ENCODE measurements around the gene DNAJB2. TPM values are rescaled to one million over a fixed set of nuclear protein-coding genes. Genes with fewer than 3 reads are reported as not detected.

DNAJB2 gene
- total and polyA plus RNA-seq, 2 experiments from 2014 or later: 19.4 to 47.4 TPM

GRCh38 chr2:219332542-219332941 lies 53.4 kb downstream of the DNAJB2 start, which contains the start of gene RESP18:
Gene RESP18, minus strand, starts transcription at chr2:219332744.
- Histone ChIP-seq H3K27ac (no peak within 1 kb of the TSS), H3K4me3 (no peak within 1 kb of the TSS), H3K79me2 (no peaks in the 10 kb centered on the region), H3K4me2 (no peak within 1 kb of the TSS), H3K9me2 (replicated peaks; ENCODE audit: insufficient read depth) (no peaks in the 10 kb centered on the region), H3K27me3 (peaks cover 61% of the 10 kb centered on the region), H4K20me1 (ENCODE audit: insufficient read depth, poor library complexity, severe bottlenecking) (no peaks in the 10 kb centered on the region), H3K9me3 (ENCODE audit: low read depth) (no peaks in the 10 kb centered on the region), H2AFZ (no peak within 1 kb of the TSS), H3K4me1 (ENCODE audit: insufficient read depth) (no peaks in the 10 kb centered on the region), H3K36me3 (replicated peaks; ENCODE audit: insufficient read depth, low read depth) (no peaks in the 10 kb centered on the region)
- no peak for DNase-seq (ENCODE audit: low spot score)
- WGBS (ENCODE audit: low lambda C conversion rate, missing lambda C conversion rate): 13% methylated on average over 22 of the region's 24 CpGs
- no peak for TF ChIP-seq EZH2phosphoT487 (IDR thresholded peaks at IDR 0.05; ENCODE audit: low read depth, severe bottlenecking, unreplicated experiment)
- TF ChIP-seq CTCF (IDR thresholded peaks at IDR 0.05; ENCODE audit: poor library complexity): no peak
- no peak for TF ChIP-seq EZH2 (IDR thresholded peaks at IDR 0.05; ENCODE audit: borderline replicate concordance)

- H3K4me1 ChIP-seq (ENCODE audit: insufficient read depth): no peaks in the 10 kb centered on the region
- H4K20me1 ChIP-seq (ENCODE audit: insufficient read depth, poor library complexity, severe bottlenecking): no peaks in the 10 kb centered on the region
- peaks cover 59% of the 10 kb centered on the region for H3K27me3 ChIP-seq
- no peaks in the 10 kb centered on the region for H3K9me3 ChIP-seq (ENCODE audit: low read depth)
- no peak overlapping the region for H3K4me3 ChIP-seq
- no peak overlapping the region for H2AFZ ChIP-seq
- DNase-seq (ENCODE audit: low spot score): no peak
- whole genome bisulfite sequencing (ENCODE audit: low lambda C conversion rate, missing lambda C conversion rate): 98% methylated on average over 2 of the region's 2 CpGs
- no peaks in the 10 kb centered on the region for H3K79me2 ChIP-seq
- no peaks in the 10 kb centered on the region for H3K9me2 ChIP-seq (replicated peaks; ENCODE audit: insufficient read depth)
- H3K27ac ChIP-seq: no peak overlapping the region
- H3K36me3 ChIP-seq (replicated peaks; ENCODE audit: insufficient read depth, low read depth): no peaks in the 10 kb centered on the region
- TF ChIP-seq EZH2phosphoT487 (IDR thresholded peaks at IDR 0.05; ENCODE audit: low read depth, severe bottlenecking, unreplicated experiment) (no peak), EZH2 (IDR thresholded peaks at IDR 0.05; ENCODE audit: borderline replicate concordance) (no peak), CTCF (IDR thresholded peaks at IDR 0.05; ENCODE audit: poor library complexity) (no peak)
- H3K4me2 ChIP-seq: no peak overlapping the region
Observed at GRCh38 chr2:219334076-219334475, 54.9 kb downstream of the DNAJB2 start.

GRCh38 chr2:219335373-219335786 lies 56.2 kb downstream of the DNAJB2 start:
- TF ChIP-seq EZH2 (IDR thresholded peaks at IDR 0.05; ENCODE audit: borderline replicate concordance) (no peak), CTCF (IDR thresholded peaks at IDR 0.05; ENCODE audit: poor library complexity) (no peak), EZH2phosphoT487 (IDR thresholded peaks at IDR 0.05; ENCODE audit: low read depth, severe bottlenecking, unreplicated experiment) (no peak)
- Histone ChIP-seq H3K4me1 (ENCODE audit: insufficient read depth) (no peaks in the 10 kb centered on the region), H3K79me2 (no peaks in the 10 kb centered on the region), H3K9me2 (replicated peaks; ENCODE audit: insufficient read depth) (no peaks in the 10 kb centered on the region), H3K9me3 (ENCODE audit: low read depth) (no peaks in the 10 kb centered on the region), H3K27ac (no peak overlapping the region), H3K4me3 (no peak overlapping the region), H3K36me3 (replicated peaks; ENCODE audit: insufficient read depth, low read depth) (no peaks in the 10 kb centered on the region), H3K27me3 (peaks cover 53% of the 10 kb centered on the region), H2AFZ (no peak overlapping the region), H4K20me1 (ENCODE audit: insufficient read depth, poor library complexity, severe bottlenecking) (no peaks in the 10 kb centered on the region), H3K4me2 (no peak overlapping the region)
- 51% methylated on average over 5 of the region's 5 CpGs for WGBS (ENCODE audit: low lambda C conversion rate, missing lambda C conversion rate)
- DNase-seq (ENCODE audit: low spot score): no peak

MicroRNA genes within 50 kb of the gene (microRNA counts, 767-probe panel; counts per million panel counts)
- not detected for microRNA hsa-miR-153

Small RNA genes within 50 kb of the gene (microRNA-seq; reads per million reads assigned to microRNA genes)
- not detected for gene MIR153-1

Small RNA genes within 50 kb of the gene (small RNA-seq; reads per million reads assigned to genes)
- not detected for gene MIR153-1

Other genes starting within 250 kb of the DNAJB2 start
- 0.03 and 0.12 TPM in 2 replicates for gene CFAP65, start 237.8 kb upstream of the DNAJB2 start, total RNA-seq
- gene CFAP65, start 237.8 kb upstream of the DNAJB2 start, polyA plus RNA-seq: 0.05 and 0.06 TPM in 2 replicates
- 23.0 and 23.1 TPM in 2 replicates for gene IHH, start 218.4 kb upstream of the DNAJB2 start, total RNA-seq
- gene IHH, start 218.4 kb upstream of the DNAJB2 start, polyA plus RNA-seq: 27.7 and 36.3 TPM in 2 replicates
- gene NHEJ1, start 118.6 kb upstream of the DNAJB2 start, total RNA-seq: 27.8 and 28.2 TPM in 2 replicates
- 18.1 and 18.2 TPM in 2 replicates for gene NHEJ1, start 118.6 kb upstream of the DNAJB2 start, polyA plus RNA-seq
- 1.4 and 1.5 TPM in 2 replicates for gene SLC23A3, start 109.3 kb upstream of the DNAJB2 start, total RNA-seq
- 0.80 and 1.1 TPM in 2 replicates for gene SLC23A3, start 109.3 kb upstream of the DNAJB2 start, polyA plus RNA-seq
- gene CNPPD1, start 102.4 kb upstream of the DNAJB2 start, total RNA-seq: 25.8 and 34.0 TPM in 2 replicates
- 49.4 and 50.8 TPM in 2 replicates for gene CNPPD1, start 102.4 kb upstream of the DNAJB2 start, polyA plus RNA-seq
- 89.1 and 93.3 TPM in 2 replicates for gene RETREG2, start 101.1 kb upstream of the DNAJB2 start, total RNA-seq
- gene RETREG2, start 101.1 kb upstream of the DNAJB2 start, polyA plus RNA-seq: 81.0 and 90.7 TPM in 2 replicates
- gene ZFAND2B, start 72.6 kb upstream of the DNAJB2 start, total RNA-seq: 38.7 and 58.1 TPM in 2 replicates
- gene ZFAND2B, start 72.6 kb upstream of the DNAJB2 start, polyA plus RNA-seq: 55.1 and 65.4 TPM in 2 replicates
- 34.7 and 37.7 TPM in 2 replicates for gene ABCB6, start 60.4 kb upstream of the DNAJB2 start, total RNA-seq
- 53.4 and 59.5 TPM in 2 replicates for gene ABCB6, start 60.4 kb upstream of the DNAJB2 start, polyA plus RNA-seq
- gene ATG9A, start 49.7 kb upstream of the DNAJB2 start, total RNA-seq: 34.6 and 35.7 TPM in 2 replicates
- gene ATG9A, start 49.7 kb upstream of the DNAJB2 start, polyA plus RNA-seq: 46.6 and 57.8 TPM in 2 replicates
- 25.2 and 37.5 TPM in 2 replicates for gene ANKZF1, start 49.6 kb upstream of the DNAJB2 start, total RNA-seq
- gene ANKZF1, start 49.6 kb upstream of the DNAJB2 start, polyA plus RNA-seq: 41.6 and 47.1 TPM in 2 replicates
- 5.9 and 9.6 TPM in 2 replicates for gene GLB1L, start 33.9 kb upstream of the DNAJB2 start, total RNA-seq
- 1.7 and 6.6 TPM in 2 replicates for gene GLB1L, start 33.9 kb upstream of the DNAJB2 start, polyA plus RNA-seq
- gene STK16, start 33.9 kb upstream of the DNAJB2 start, total RNA-seq: 35.6 and 38.8 TPM in 2 replicates
- 7.7 and 10.1 TPM in 2 replicates for gene STK16, start 33.9 kb upstream of the DNAJB2 start, polyA plus RNA-seq
- gene TUBA4B, start 26.1 kb upstream of the DNAJB2 start, total RNA-seq: 0.13 TPM in 1 of 2 replicates, not detected in the other
- not detected in 2 replicates for gene TUBA4B, start 26.1 kb upstream of the DNAJB2 start, polyA plus RNA-seq
- gene TUBA4A, start 25.4 kb upstream of the DNAJB2 start, total RNA-seq: 4.7 and 9.6 TPM in 2 replicates
- gene TUBA4A, start 25.4 kb upstream of the DNAJB2 start, polyA plus RNA-seq: 10.5 and 14.3 TPM in 2 replicates
- gene PTPRN, start 30.0 kb downstream of the DNAJB2 start, total RNA-seq: 3.5 and 4.6 TPM in 2 replicates
- 9.8 and 9.9 TPM in 2 replicates for gene PTPRN, start 30.0 kb downstream of the DNAJB2 start, polyA plus RNA-seq
- gene RESP18, start 53.4 kb downstream of the DNAJB2 start, total RNA-seq: not detected in 2 replicates
- gene RESP18, start 53.4 kb downstream of the DNAJB2 start, polyA plus RNA-seq: not detected in 2 replicates
- 53.5 and 72.0 TPM in 2 replicates for gene DNPEP, start 108.5 kb downstream of the DNAJB2 start, total RNA-seq
- gene DNPEP, start 108.5 kb downstream of the DNAJB2 start, polyA plus RNA-seq: 79.0 and 87.7 TPM in 2 replicates
- gene DES, start 139.0 kb downstream of the DNAJB2 start, total RNA-seq: 103 and 114 TPM in 2 replicates
- 58.5 and 60.9 TPM in 2 replicates for gene DES, start 139.0 kb downstream of the DNAJB2 start, polyA plus RNA-seq
- 21.1 and 21.6 TPM in 2 replicates for gene SPEG, start 155.5 kb downstream of the DNAJB2 start, total RNA-seq
- 35.8 and 40.0 TPM in 2 replicates for gene SPEG, start 155.5 kb downstream of the DNAJB2 start, polyA plus RNA-seq
- gene GMPPA, start 219.5 kb downstream of the DNAJB2 start, total RNA-seq: 51.3 and 76.5 TPM in 2 replicates
- gene GMPPA, start 219.5 kb downstream of the DNAJB2 start, polyA plus RNA-seq: 67.8 and 75.6 TPM in 2 replicates
- not detected in 2 replicates for gene ASIC4, start 235.1 kb downstream of the DNAJB2 start, total RNA-seq
- 0.07 TPM in 1 of 2 replicates, not detected in the other for gene ASIC4, start 235.1 kb downstream of the DNAJB2 start, polyA plus RNA-seq

All from hepatocyte (in vitro differentiated cells).